IMR-90 (cell line): ENCODE results near the gene LIMS4. TPM values are rescaled to one million over a fixed set of nuclear protein-coding genes. Genes with fewer than 3 reads are reported as not detected.
"Not testable (repeated sequence)": the region's sequence is repeated elsewhere in the genome, so short reads cannot be mapped to it uniquely, and the experiment has no call there.

Experiments
- ATAC-seq: fragments of 200-7000 bp; cut with Tn5 transposase; 2 replicates; pipeline ENCODE4 v1.9.1; 2020; ENCODE audit warnings: low read depth, mild to moderate bottlenecking, moderate library complexity
- BruUV-seq: library from RNA; stranded (reverse); fragments of 400-500 nt; replicated peaks from 2 replicates; lab custom pipeline; 2021; lab: Mats Ljungman, UMichigan
- CTCF ChIA-PET: fragments of 300-600 bp; formaldehyde crosslinking; extraction: SDS; loops from one replicate; lab custom pipeline; 2021; ENCODE audit warnings: antibody characterized with exemption; lab: Yijun Ruan, JAX
- POLR2A ChIA-PET: fragments of 300-600 bp; sonication (Branson Sonifier 250); formaldehyde crosslinking; loops from one replicate; lab custom pipeline; 2022; ENCODE audit warnings: antibody characterized with exemption; ENCODE audit not compliant: unreplicated experiment; lab: Charles Lee
- DNase-seq: peaks from one replicate; pipeline ENCODE4 v3.0.0; 2013
- H2AFZ ChIP-seq: replicated peaks from 2 replicates; pipeline ENCODE3; 2013; ENCODE audit warnings: low read length, mild to moderate bottlenecking; ENCODE audit not compliant: poor library complexity
- H2AK5ac ChIP-seq: 2 replicates; pipeline ENCODE4 v1.6.1; 2013; ENCODE audit warnings: low read depth, low read length, inconsistent platforms
- H2AK9ac ChIP-seq: replicated peaks from 2 replicates; pipeline ENCODE3; 2013; ENCODE audit warnings: mild to moderate bottlenecking, low read depth, low read length, moderate library complexity; ENCODE audit not compliant: poor library complexity
- H2BK120ac ChIP-seq: 2 replicates; pipeline ENCODE4 v1.6.1; 2013; ENCODE audit warnings: low read depth, low read length, inconsistent platforms
- H2BK15ac ChIP-seq: 3 replicates; pipeline ENCODE4 v1.6.1; 2013; ENCODE audit warnings: low read depth, low read length, inconsistent platforms
- H2BK20ac ChIP-seq: 2 replicates; pipeline ENCODE4 v1.6.1; 2013; ENCODE audit warnings: low read depth, mild to moderate bottlenecking, inconsistent platforms, low read length, moderate library complexity
- H2BK5ac ChIP-seq: 2 replicates; pipeline ENCODE4 v1.6.1; 2013; ENCODE audit warnings: mild to moderate bottlenecking, low read depth, low read length, inconsistent platforms; ENCODE audit not compliant: poor library complexity, severe bottlenecking
- H3K14ac ChIP-seq: replicated peaks from 2 replicates; pipeline ENCODE4 v1.6.1; 2013; ENCODE audit warnings: low read depth, low read length, inconsistent platforms
- H3K18ac ChIP-seq: 2 replicates; pipeline ENCODE4 v1.6.1; 2013; ENCODE audit warnings: low read depth, low read length, control low read depth
- H3K23ac ChIP-seq: 2 replicates; pipeline ENCODE4 v1.6.1; 2013; ENCODE audit warnings: low read depth, low read length, inconsistent platforms
- H3K27ac ChIP-seq: 2 replicates; pipeline ENCODE4 v1.5.1; 2013; ENCODE audit warnings: mild to moderate bottlenecking, control low read depth, low read length; ENCODE audit not compliant: insufficient read depth
- H3K27me3 ChIP-seq: 2 replicates; pipeline ENCODE4 v1.6.1; 2013; ENCODE audit warnings: low read length; ENCODE audit not compliant: control insufficient read depth, insufficient read depth
- H3K36me3 ChIP-seq: 2 replicates; pipeline ENCODE4 v1.6.1; 2013; ENCODE audit warnings: low read length, mixed read lengths; ENCODE audit not compliant: control insufficient read depth, insufficient read depth
- H3K4ac ChIP-seq: 2 replicates; pipeline ENCODE4 v1.6.1; 2013; ENCODE audit warnings: low read depth, low read length, inconsistent platforms
- H3K4me1 ChIP-seq: 2 replicates; pipeline ENCODE4 v1.6.1; 2013; ENCODE audit warnings: low read length, mixed read lengths; ENCODE audit not compliant: control insufficient read depth, insufficient read depth
- H3K4me2 ChIP-seq: 2 replicates; pipeline ENCODE4 v1.6.1; 2013; ENCODE audit warnings: low read depth, mild to moderate bottlenecking, control low read depth, low read length, moderate library complexity
- H3K4me3 ChIP-seq: 2 replicates; pipeline ENCODE4 v1.5.1; 2013; ENCODE audit warnings: low read depth, mild to moderate bottlenecking, control low read depth, low read length, moderate library complexity; ENCODE audit not compliant: insufficient read depth
- H3K56ac ChIP-seq: 2 replicates; pipeline ENCODE4 v1.6.1; 2013; ENCODE audit warnings: low read length, inconsistent platforms; ENCODE audit not compliant: insufficient read depth; ENCODE audit errors: extremely low read depth
- H3K79me1 ChIP-seq, 2 experiments: 2 replicates each; pipeline ENCODE4 v1.6.1; 2013; ENCODE audit warnings: low read length in 2 of 2, inconsistent platforms in 1 of 2, low read depth in 1 of 2
- H3K9ac ChIP-seq: 2 replicates; pipeline ENCODE4 v1.6.1; 2013; ENCODE audit warnings: low read depth, low read length, control low read depth
- H3K9me1 ChIP-seq: 2 replicates; pipeline ENCODE4 v1.6.1; 2013; ENCODE audit warnings: low read length, inconsistent platforms; ENCODE audit not compliant: insufficient read depth
- H3K9me3 ChIP-seq: 2 replicates; pipeline ENCODE4 v1.6.1; 2013; ENCODE audit warnings: low read length; ENCODE audit not compliant: control insufficient read depth, insufficient read depth
- H4K20me1 ChIP-seq: 2 replicates; pipeline ENCODE4 v1.6.1; 2013; ENCODE audit warnings: low read length, inconsistent platforms; ENCODE audit not compliant: insufficient read depth
- H4K5ac ChIP-seq: 2 replicates; pipeline ENCODE4 v1.6.1; 2013; ENCODE audit warnings: mild to moderate bottlenecking, low read depth, low read length, control low read depth
- H4K8ac ChIP-seq, 2 experiments: 2 replicates each; pipeline ENCODE4 v1.6.1; 2013; ENCODE audit warnings: low read depth in 2 of 2, low read length in 2 of 2, control low read depth in 1 of 2, inconsistent platforms in 1 of 2
- H4K91ac ChIP-seq: 2 replicates; pipeline ENCODE4 v1.6.1; 2013; ENCODE audit warnings: low read depth, low read length, inconsistent platforms; ENCODE audit not compliant: insufficient read depth
- WGBS, 2 experiments: methylation state at CpG; one replicate each; pipeline versions ENCODE4 v1.1.5 to v1.1.7; 2013; ENCODE audit warnings: missing lambda C conversion rate in 2 of 2; ENCODE audit not compliant: insufficient read length in 1 of 2; ENCODE audit errors: extremely low coverage in 2 of 2; 5-methylcytosine and 5-hydroxymethylcytosine counted together
- dilution Hi-C: fragments of 300-500 bp; cut with HindIII; formaldehyde crosslinking; loops from one replicate; pipeline ENCODE4 v1.14.3; 2018; ENCODE audit warnings: low sequenced_read_pairs; ENCODE audit not compliant: unreplicated experiment
- in situ Hi-C: fragments of 300-500 bp; cut with MboI; formaldehyde crosslinking; loops from 3 replicates; pipeline ENCODE4 v1.14.3; 2019; ENCODE audit warnings: low sequenced_read_pairs, inconsistent platforms, mixed read lengths
- intact Hi-C: fragments of 100-400 bp; cut with micrococcal nuclease; formaldehyde crosslinking; loops from 2 replicates; pipeline ENCODE4 v1.10.0; 2022
- polyA plus RNA-seq, 3 experiments: library from polyadenylated mRNA; depleted of rRNA; stranded (reverse); fragments of >200 nt; gene quantifications; 2 replicates each; pipeline ENCODE4 v1.2.3, GENCODE V29; 2012; ENCODE audit warnings: low replicate concordance in 1 of 3
- total RNA-seq: library from RNA; depleted of rRNA; stranded (reverse); fragments of >200 nt; gene quantifications from 2 replicates; pipeline ENCODE4 v1.2.3, GENCODE V29; 2012

LIMS4 gene
- total and polyA plus RNA-seq, 2 of the 4 experiments (the other 2 are of a cell fraction) = 3.6 to 5.2 TPM

DNA sequence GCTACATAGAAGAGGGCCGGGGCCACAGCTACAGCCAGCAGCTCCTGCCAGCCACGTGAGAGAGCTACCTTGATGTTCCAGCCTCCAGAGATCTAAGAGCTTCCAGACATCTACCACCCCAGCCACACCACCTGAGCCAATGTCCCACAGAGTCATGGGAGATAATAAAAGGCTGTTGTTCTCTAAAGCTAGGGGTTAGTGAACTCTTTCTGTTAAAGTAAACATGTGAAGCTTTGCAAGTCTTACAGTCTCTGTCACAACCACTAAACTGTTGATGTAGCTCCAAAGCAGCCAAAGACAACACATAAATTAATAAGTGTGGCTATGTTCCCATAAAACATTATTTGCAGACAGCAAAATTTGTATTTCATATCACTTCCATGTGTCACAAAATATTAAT, 67.6 kb downstream of the LIMS4 start:
- H3K27me3 ChIP-seq, H2BK5ac ChIP-seq, H3K9ac ChIP-seq, H2AK9ac ChIP-seq, H3K4me1 ChIP-seq, H3K18ac ChIP-seq, H3K27ac ChIP-seq, CTCF ChIA-PET, ATAC-seq, H4K8ac ChIP-seq, H3K56ac ChIP-seq, H3K4me2 ChIP-seq, H4K5ac ChIP-seq, H3K9me1 ChIP-seq, H3K79me1 ChIP-seq, H4K91ac ChIP-seq, H3K4ac ChIP-seq, H3K36me3 ChIP-seq, BruUV-seq, in situ Hi-C loops, H4K20me1 ChIP-seq, DNase-seq, H2AK5ac ChIP-seq, H2BK15ac ChIP-seq, H3K14ac ChIP-seq, H3K23ac ChIP-seq, H2BK20ac ChIP-seq, dilution Hi-C loops, intact Hi-C loops, H3K9me3 ChIP-seq, H3K4me3 ChIP-seq, H2BK120ac ChIP-seq, H2AFZ ChIP-seq, POLR2A ChIA-PET: not testable (repeated sequence)
- WGBS, 2 experiments = no CpG with 5 or more reads among the region's 2 CpGs

DNA sequence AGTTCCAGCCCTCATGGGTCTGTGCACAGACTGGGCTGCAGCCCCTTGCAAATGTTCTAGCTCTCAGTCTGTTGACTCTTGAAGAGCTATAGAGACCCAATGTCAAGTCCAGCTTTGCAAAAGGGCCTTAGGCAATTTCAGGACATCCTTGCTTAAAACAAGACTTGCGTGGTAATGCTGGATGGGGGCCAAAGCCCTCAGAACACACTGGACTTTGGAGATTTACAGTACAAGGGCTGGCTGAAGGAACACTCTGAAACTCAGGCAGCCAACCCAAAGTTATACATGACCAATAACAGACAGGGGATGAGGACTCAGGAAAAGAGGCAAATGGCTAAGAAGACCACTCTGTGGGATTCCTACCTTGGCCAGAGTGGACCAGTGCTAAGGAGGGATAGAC, 68.4 kb downstream of the LIMS4 start:
- H2AFZ ChIP-seq, H3K56ac ChIP-seq, H3K23ac ChIP-seq, in situ Hi-C loops, POLR2A ChIA-PET, H3K9ac ChIP-seq, BruUV-seq, H3K4ac ChIP-seq, H3K27ac ChIP-seq, H2BK120ac ChIP-seq, H4K8ac ChIP-seq, H2BK15ac ChIP-seq, ATAC-seq, DNase-seq, H2AK9ac ChIP-seq, H3K36me3 ChIP-seq, H4K91ac ChIP-seq, H3K4me2 ChIP-seq, H3K9me3 ChIP-seq, CTCF ChIA-PET, H4K20me1 ChIP-seq, H3K18ac ChIP-seq, H2BK20ac ChIP-seq, H3K14ac ChIP-seq, H4K5ac ChIP-seq, H2BK5ac ChIP-seq, H3K9me1 ChIP-seq, H3K27me3 ChIP-seq, H3K4me1 ChIP-seq, dilution Hi-C loops, H3K79me1 ChIP-seq, intact Hi-C loops, H3K4me3 ChIP-seq, H2AK5ac ChIP-seq: not testable (repeated sequence)
- WGBS, 2 experiments = no CpG with 5 or more reads among the region's 1 CpG
